ENCODE results near the gene LSG1.
"Not testable (repeated sequence)": the region's sequence is repeated elsewhere in the genome, so short reads cannot be mapped to it uniquely, and the experiment has no call there.

The LSG1 gene

GRCh38 chr3:194617143-194617671, 54.8 kb downstream of the LSG1 start:
- DNase-seq, result no peak

- no peak for DNase-seq
Measured at GRCh38 chr3:194615226-194615625, 56.8 kb downstream of the LSG1 start.

- no peak for DNase-seq
Measured at GRCh38 chr3:194612221-194612620, 59.8 kb downstream of the LSG1 start.

- no peak for DNase-seq
Measured at GRCh38 chr3:194610689-194611088, 61.3 kb downstream of the LSG1 start.

GRCh38 chr3:194609601-194610000, 62.4 kb downstream of the LSG1 start:
- no peak for DNase-seq

GRCh38 chr3:194608981-194609380, 63.0 kb downstream of the LSG1 start:
- DNase-seq, result no peak

GRCh38 chr3:194607592-194608389, 64.2 kb downstream of the LSG1 start:
- no peak for DNase-seq

GRCh38 chr3:194606941-194607340, 65.0 kb downstream of the LSG1 start:
- no peak for DNase-seq

GRCh38 chr3:194606163-194606562, 65.8 kb downstream of the LSG1 start:
- DNase-seq, result no peak

- DNase-seq, result not testable (repeated sequence)
Measured at GRCh38 chr3:194605314-194605713, 66.7 kb downstream of the LSG1 start.

- DNase-seq, result no peak
Measured at GRCh38 chr3:194604837-194605236, 67.2 kb downstream of the LSG1 start.

- no peak for DNase-seq
Measured at GRCh38 chr3:194604126-194604525, 67.9 kb downstream of the LSG1 start.

- DNase-seq, result no peak
Measured at GRCh38 chr3:194602669-194603171, 69.3 kb downstream of the LSG1 start.

- no peak for DNase-seq
Measured at GRCh38 chr3:194598771-194599557, 73.0 kb downstream of the LSG1 start.

GRCh38 chr3:194596906-194597305, 75.1 kb downstream of the LSG1 start:
- DNase-seq, result peak; percentile 39

GRCh38 chr3:194592798-194593752, 78.9 kb downstream of the LSG1 start:
- no peak for DNase-seq
